Spleen (tissue), 11 donors: ENCODE data around the gene SIK3. TPM values are rescaled to one million over a fixed set of nuclear protein-coding genes. Genes with fewer than 3 reads are reported as not detected.

Experiments
- DNase-seq: peaks from one replicate; pipeline ENCODE4 v3.0.0-alpha.2; 2020
- H3K27ac ChIP-seq, 8 donors: fragments of 200-600 bp; sonication (generic) in 7 of 8; 1 replicate in 4 of 8; 2 replicates in 4 of 8; pipeline versions ENCODE4 v1.5.0 to v1.8.0; 2016 to 2021; ENCODE audit warnings: inconsistent platforms in 4 of 8, mild to moderate bottlenecking in 4 of 8, moderate library complexity in 1 of 8
- H3K27me3 ChIP-seq, 7 donors: fragments of 200-600 bp; sonication (generic) in 6 of 7; replicated peaks in 1 of 7; 1 replicate in 4 of 7; 2 replicates in 3 of 7; pipeline versions ENCODE4 v1.5.0 to v1.8.0; 2016 to 2021; ENCODE audit warnings: inconsistent platforms in 3 of 7, mild to moderate bottlenecking in 1 of 7
- H3K36me3 ChIP-seq, 6 donors: fragments of 200-600 bp; sonication (generic) in 5 of 6; 1 replicate in 4 of 6; 2 replicates in 2 of 6; pipeline versions ENCODE4 v1.5.0 to v1.8.0; 2016 to 2021; ENCODE audit warnings: inconsistent platforms in 2 of 6
- H3K4me1 ChIP-seq, 6 donors: fragments of 200-600 bp; sonication (generic) in 5 of 6; 1 replicate in 3 of 6; 2 replicates in 3 of 6; pipeline versions ENCODE4 v1.5.0 to v1.8.0; 2016 to 2021; ENCODE audit warnings: inconsistent platforms in 3 of 6
- H3K4me3 ChIP-seq, 8 donors: fragments of 200-600 bp; sonication (generic) in 7 of 8; 1 replicate in 4 of 8; 2 replicates in 4 of 8; pipeline versions ENCODE4 v1.5.0 to v1.8.0; 2016 to 2021; ENCODE audit warnings: inconsistent platforms in 4 of 8, mild to moderate bottlenecking in 4 of 8, moderate library complexity in 2 of 8
- H3K9me3 ChIP-seq, 8 donors: fragments of 200-600 bp; sonication (generic) in 7 of 8; 1 replicate in 4 of 8; 2 replicates in 4 of 8; pipeline versions ENCODE4 v1.5.0 to v1.8.0; 2016 to 2021; ENCODE audit warnings: inconsistent platforms in 4 of 8
- POLR2A ChIP-seq, 3 donors: fragments of 450-650 bp; IDR thresholded peaks; one replicate each; pipeline ENCODE4 v1.5.1; 2017; ENCODE audit warnings: antibody characterized with exemption in 3 of 3, mild to moderate bottlenecking in 1 of 3
- POLR2AphosphoS5 ChIP-seq, 3 donors: sonication (generic); formaldehyde crosslinking; IDR thresholded peaks; one replicate each; pipeline ENCODE4 v1.5.1; 2017; ENCODE audit warnings: antibody characterized with exemption in 3 of 3
- whole genome bisulfite sequencing, 5 donors: extraction: QIAGEN DNeasy Blood & Tissue Kit in 3 of 5; methylation state at CpG; one replicate each; pipeline versions ENCODE4 v1.1.5 to v1.1.7; 2013 to 2018; 5-methylcytosine and 5-hydroxymethylcytosine counted together
- intact Hi-C: fragments of 100-400 bp; cut with DNase I; formaldehyde crosslinking; loops from one replicate; pipeline ENCODE4 v1.15.0; 2023; ENCODE audit warnings: low total_unique reads
- polyA plus RNA-seq, 3 donors: library from polyadenylated mRNA; stranded (reverse); fragments of 200-250 nt; gene quantifications; one replicate each; pipeline ENCODE4 v1.2.1, GENCODE V29; 2013
- total RNA-seq, 7 donors: library from RNA; depleted of rRNA in 3 of 7; stranded (reverse); fragments of >200 nt in 3 of 7; fragmentation: NEBNext Ultra II Directional in 4 of 7; extraction: Animal tissue kit (Norgen Biotek cat#: 25700) in 4 of 7; gene quantifications; one replicate each; pipeline versions ENCODE4 v1.1.0 to v1.2.1, GENCODE V29; 2016 to 2021
- TF ChIP-seq, protein P1 (sequence below), 11 experiments: fragments of 200-600 bp in 7 of 11; fragments of 450-650 bp in 4 of 11; sonication (generic) in 4 of 11; IDR thresholded peaks in 8 of 11; conservative IDR thresholded peaks in 3 of 11; 1 replicate in 7 of 11; 2 replicates in 4 of 11; pipeline versions ENCODE4 v1.4.0 to v1.8.0; 2016 to 2021; ENCODE audit warnings: antibody characterized with exemption in 11 of 11, inconsistent platforms in 4 of 11, mild to moderate bottlenecking in 1 of 11
- donor health status: healthy with polysubstance abuse.
- donor health status: DM: no; HTN: no; CAD: no; lungs with moderate emphysema.
- donor health status: DM: no; HTN: no; CAD: no.
- donor health status: Bipolar disorder and iron deficiency.
- donor health status: healthy.
- donor health status: DM: no; HTN: no; CAD: no.
- donor health status: DM: yes; HTN: yes; CAD: no.

SIK3 gene
- total and polyA plus RNA-seq, 10 donors = 7.8 to 112 (median 67.6) TPM

DNA sequence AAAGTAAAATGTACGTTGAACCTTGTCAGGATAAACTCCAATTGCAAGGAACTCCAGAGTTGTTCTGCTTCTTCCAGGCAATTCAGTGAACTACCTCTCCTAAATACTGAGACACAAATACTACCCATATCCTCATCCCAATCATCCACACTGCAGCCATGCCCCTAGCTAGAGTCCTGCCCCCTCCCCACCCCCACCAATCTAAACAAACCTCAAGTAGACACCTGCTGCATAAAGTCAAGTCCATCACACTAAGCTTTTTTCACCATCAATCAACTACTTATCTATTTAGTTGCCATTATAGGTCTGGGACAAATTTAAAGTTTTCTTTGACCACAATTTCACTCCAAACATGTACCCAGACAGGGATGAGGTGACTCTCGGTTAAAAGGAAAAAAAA lies 167.6 kb downstream of the SIK3 start:
- no peak for DNase-seq
- WGBS, 5 donors = 43 to 61% (median 53%) methylated on average over 2 of the region's 2 CpGs
- Histone ChIP-seq H3K36me3 (peaks cover 0 to 15% (median 0%) of the 10 kb centered on the region in 6 donors), H3K9me3 (no peaks in the 10 kb centered on the region), H3K27ac (peak overlapping the region; percentile 55 to 89 (median 74)), H3K27me3 (no peaks in the 10 kb centered on the region), H3K4me1 (peaks cover 53 to 84% (median 72%) of the 10 kb centered on the region in 6 donors), H3K4me3 (peak overlapping the region in 2 of 8 donors; percentile 4 to 42)
- no peak for TF ChIP-seq POLR2A (IDR thresholded peaks at IDR 0.05)
- TF ChIP-seq, protein P1, sequence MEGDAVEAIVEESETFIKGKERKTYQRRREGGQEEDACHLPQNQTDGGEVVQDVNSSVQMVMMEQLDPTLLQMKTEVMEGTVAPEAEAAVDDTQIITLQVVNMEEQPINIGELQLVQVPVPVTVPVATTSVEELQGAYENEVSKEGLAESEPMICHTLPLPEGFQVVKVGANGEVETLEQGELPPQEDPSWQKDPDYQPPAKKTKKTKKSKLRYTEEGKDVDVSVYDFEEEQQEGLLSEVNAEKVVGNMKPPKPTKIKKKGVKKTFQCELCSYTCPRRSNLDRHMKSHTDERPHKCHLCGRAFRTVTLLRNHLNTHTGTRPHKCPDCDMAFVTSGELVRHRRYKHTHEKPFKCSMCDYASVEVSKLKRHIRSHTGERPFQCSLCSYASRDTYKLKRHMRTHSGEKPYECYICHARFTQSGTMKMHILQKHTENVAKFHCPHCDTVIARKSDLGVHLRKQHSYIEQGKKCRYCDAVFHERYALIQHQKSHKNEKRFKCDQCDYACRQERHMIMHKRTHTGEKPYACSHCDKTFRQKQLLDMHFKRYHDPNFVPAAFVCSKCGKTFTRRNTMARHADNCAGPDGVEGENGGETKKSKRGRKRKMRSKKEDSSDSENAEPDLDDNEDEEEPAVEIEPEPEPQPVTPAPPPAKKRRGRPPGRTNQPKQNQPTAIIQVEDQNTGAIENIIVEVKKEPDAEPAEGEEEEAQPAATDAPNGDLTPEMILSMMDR (IDR thresholded peaks at IDR 0.05 in 8 of 11, conservative IDR thresholded peaks at IDR 0.05 in 3 of 11) = no peak
- TF ChIP-seq POLR2AphosphoS5 (IDR thresholded peaks at IDR 0.05) = no peak
- intact Hi-C loops = no loop called here

DNA sequence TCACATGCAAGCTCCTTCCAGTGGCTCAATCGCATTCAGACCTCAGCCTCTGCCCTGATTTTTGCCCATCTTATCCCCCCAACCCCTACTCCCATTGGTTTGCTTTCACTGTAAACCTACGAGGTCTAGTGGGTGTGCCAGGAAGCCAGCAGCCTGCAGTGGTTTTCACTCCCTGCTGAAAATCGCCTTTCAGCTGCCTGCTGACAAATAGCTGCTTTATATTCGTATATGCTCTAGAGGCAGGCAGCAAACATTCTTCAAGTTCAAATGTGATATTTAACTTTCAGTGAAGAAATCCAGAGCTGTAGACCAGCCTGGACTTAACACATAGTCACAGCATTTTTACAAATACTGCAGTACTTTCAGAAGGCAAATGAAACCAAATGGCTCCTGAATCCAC lies 168.1 kb downstream of the SIK3 start:
- intact Hi-C loops = no loop called here
- H3K27me3 ChIP-seq = no peaks in the 10 kb centered on the region
- H3K9me3 ChIP-seq = no peaks in the 10 kb centered on the region
- peak overlapping the region; percentile 55 to 89 (median 74) for H3K27ac ChIP-seq
- TF ChIP-seq, protein P1 (IDR thresholded peaks at IDR 0.05 in 8 of 11, conservative IDR thresholded peaks at IDR 0.05 in 3 of 11) = no peak
- TF ChIP-seq POLR2A (IDR thresholded peaks at IDR 0.05) = no peak
- peak in 1 of 3 donors; percentile 58 for TF ChIP-seq POLR2AphosphoS5 (IDR thresholded peaks at IDR 0.05)
- H3K4me3 ChIP-seq = peak overlapping the region in 2 of 8 donors; percentile 4 to 42
- 8 to 10% (median 9%) methylated on average over 4 of the region's 4 CpGs for WGBS, 5 donors
- peak; percentile 76 for DNase-seq
- peaks cover 0 to 17% (median 0%) of the 10 kb centered on the region in 6 donors for H3K36me3 ChIP-seq
- peaks cover 55 to 88% (median 76%) of the 10 kb centered on the region in 6 donors for H3K4me1 ChIP-seq

DNA sequence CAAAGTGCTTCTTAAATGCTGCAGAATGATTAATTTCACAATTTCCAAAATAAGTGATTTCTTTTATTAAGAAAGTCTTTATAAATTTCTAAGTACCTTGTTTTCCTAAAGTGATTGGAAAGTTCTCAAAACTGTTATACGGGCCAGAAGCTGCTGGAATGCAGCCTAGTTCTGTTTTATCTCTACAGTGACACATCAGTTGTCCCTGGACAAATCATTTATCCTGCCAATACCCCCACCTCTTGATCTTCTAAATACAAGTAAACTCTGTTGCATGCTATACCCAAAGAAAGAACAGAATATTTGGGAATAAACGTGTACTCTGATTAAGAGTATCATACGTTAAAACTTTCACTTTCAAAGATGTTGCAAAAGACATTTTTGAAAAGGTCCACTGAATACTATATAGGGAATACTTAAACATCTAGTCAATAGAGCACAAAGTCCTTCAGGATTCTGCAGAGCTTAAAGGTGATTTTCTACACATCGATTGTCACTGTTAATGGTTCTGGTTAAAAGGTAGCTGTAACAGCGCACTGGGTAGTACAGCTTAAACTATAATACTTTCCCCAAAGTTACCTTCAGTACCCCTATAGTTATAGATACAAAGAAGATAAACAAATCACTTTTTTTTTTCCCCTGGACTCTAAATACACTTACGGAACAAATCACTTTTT lies 168.7 kb downstream of the SIK3 start:
- intact Hi-C loops = no loop called here
- Histone ChIP-seq H3K4me1 (peaks cover 58 to 94% (median 82%) of the 10 kb centered on the region in 6 donors), H3K4me3 (peak overlapping the region in 2 of 8 donors; percentile 4 to 42), H3K27ac (peak overlapping the region; percentile 55 to 89 (median 74)), H3K9me3 (no peaks in the 10 kb centered on the region), H3K36me3 (peaks cover 0 to 23% (median 0%) of the 10 kb centered on the region in 6 donors), H3K27me3 (no peaks in the 10 kb centered on the region)
- 28 to 42% (median 33%) methylated on average over 6 of the region's 6 CpGs for WGBS, 5 donors
- no peak for DNase-seq
- TF ChIP-seq POLR2A (IDR thresholded peaks at IDR 0.05) = no peak
- TF ChIP-seq, protein P1 (IDR thresholded peaks at IDR 0.05 in 8 of 11, conservative IDR thresholded peaks at IDR 0.05 in 3 of 11) = no peak
- no peak for TF ChIP-seq POLR2AphosphoS5 (IDR thresholded peaks at IDR 0.05)

DNA sequence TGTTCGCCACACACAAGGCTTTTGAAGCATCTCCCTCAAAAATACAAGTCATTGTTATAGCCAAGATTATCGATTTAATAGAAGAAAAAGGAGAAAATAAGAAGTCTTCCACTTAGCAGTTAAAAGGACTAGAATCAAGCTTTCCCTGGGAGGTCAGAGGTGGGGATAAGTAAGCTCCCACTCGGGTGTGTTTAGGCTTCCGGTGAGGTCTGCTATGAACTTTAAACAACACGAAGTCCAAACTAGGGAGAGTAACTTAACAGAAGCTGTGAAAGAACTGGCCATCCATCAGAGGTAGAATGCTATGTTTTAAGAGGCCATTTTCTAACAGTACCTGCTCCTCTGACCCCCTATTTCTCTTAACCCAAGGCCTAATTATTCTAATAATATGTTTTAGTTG lies 169.4 kb downstream of the SIK3 start:
- no peak for DNase-seq
- H3K4me3 ChIP-seq = no peak overlapping the region
- peak overlapping the region; percentile 55 to 89 (median 74) for H3K27ac ChIP-seq
- intact Hi-C loops = no loop called here
- peaks cover 0 to 31% (median 0%) of the 10 kb centered on the region in 6 donors for H3K36me3 ChIP-seq
- WGBS, 5 donors = 34 to 59% (median 46%) methylated on average over 5 of the region's 5 CpGs
- TF ChIP-seq POLR2AphosphoS5 (IDR thresholded peaks at IDR 0.05) (no peak), POLR2A (IDR thresholded peaks at IDR 0.05) (no peak)
- TF ChIP-seq, protein P1 (IDR thresholded peaks at IDR 0.05 in 8 of 11, conservative IDR thresholded peaks at IDR 0.05 in 3 of 11) = no peak
- H3K4me1 ChIP-seq = peaks cover 60 to 100% (median 87%) of the 10 kb centered on the region in 6 donors
- no peaks in the 10 kb centered on the region for H3K27me3 ChIP-seq
- no peaks in the 10 kb centered on the region for H3K9me3 ChIP-seq
